Measurements from ENCODE around the gene WDFY2. TPM values are rescaled to one million over a fixed set of nuclear protein-coding genes. Genes with fewer than 3 reads are reported as not detected.
"Not testable (repeated sequence)": the region's sequence is repeated elsewhere in the genome, so short reads cannot be mapped to it uniquely, and the experiment has no call there.

Gene WDFY2
- total RNA-seq, 1 experiment from 2014 or later = 4.1 TPM

DNA sequence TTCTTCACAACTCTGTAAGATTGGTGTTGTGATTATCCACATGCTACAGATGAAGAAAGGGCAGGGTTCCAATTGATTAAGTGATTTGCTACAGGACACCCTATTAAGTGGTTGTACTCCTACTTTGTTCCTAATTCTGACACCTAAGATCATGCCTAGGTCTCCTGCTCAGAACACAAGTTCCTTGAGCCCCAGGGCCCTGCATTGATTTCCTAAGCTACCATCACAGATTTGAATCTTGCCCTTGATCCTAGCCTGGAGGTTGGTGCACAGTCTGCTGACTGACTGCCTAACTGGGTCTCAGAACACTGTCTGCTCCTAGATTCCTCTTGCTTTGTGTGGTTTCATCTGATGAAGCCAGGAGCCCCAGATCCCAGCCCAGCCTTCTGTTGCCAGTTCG is 19.6 kb upstream of the WDFY2 start:
- intact Hi-C loops (cut with micrococcal nuclease) = no loop called here
- H2AFZ ChIP-seq (ENCODE audit: low read length) = no peak overlapping the region
- no peaks in the 10 kb centered on the region for H3K79me2 ChIP-seq (ENCODE audit: low read length)
- no peak for TF ChIP-seq EZH2phosphoT487 (IDR thresholded peaks at IDR 0.05; ENCODE audit: borderline replicate concordance, low read length)
- no peak for TF ChIP-seq EZH2 (IDR thresholded peaks at IDR 0.05; ENCODE audit: low read length, unreplicated experiment)
- TF ChIP-seq, protein P1, sequence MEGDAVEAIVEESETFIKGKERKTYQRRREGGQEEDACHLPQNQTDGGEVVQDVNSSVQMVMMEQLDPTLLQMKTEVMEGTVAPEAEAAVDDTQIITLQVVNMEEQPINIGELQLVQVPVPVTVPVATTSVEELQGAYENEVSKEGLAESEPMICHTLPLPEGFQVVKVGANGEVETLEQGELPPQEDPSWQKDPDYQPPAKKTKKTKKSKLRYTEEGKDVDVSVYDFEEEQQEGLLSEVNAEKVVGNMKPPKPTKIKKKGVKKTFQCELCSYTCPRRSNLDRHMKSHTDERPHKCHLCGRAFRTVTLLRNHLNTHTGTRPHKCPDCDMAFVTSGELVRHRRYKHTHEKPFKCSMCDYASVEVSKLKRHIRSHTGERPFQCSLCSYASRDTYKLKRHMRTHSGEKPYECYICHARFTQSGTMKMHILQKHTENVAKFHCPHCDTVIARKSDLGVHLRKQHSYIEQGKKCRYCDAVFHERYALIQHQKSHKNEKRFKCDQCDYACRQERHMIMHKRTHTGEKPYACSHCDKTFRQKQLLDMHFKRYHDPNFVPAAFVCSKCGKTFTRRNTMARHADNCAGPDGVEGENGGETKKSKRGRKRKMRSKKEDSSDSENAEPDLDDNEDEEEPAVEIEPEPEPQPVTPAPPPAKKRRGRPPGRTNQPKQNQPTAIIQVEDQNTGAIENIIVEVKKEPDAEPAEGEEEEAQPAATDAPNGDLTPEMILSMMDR (conservative IDR thresholded peaks at IDR 0.05; ENCODE audit: low read depth, low read length) = no peak
- no peak overlapping the region for H3K9ac ChIP-seq (ENCODE audit: low read length)
- ATAC-seq = no peak
- no peak for DNase-seq
- no peak overlapping the region for H3K27ac ChIP-seq (ENCODE audit: low read length)
- CTCF ChIA-PET = no interaction called here
- no peaks in the 10 kb centered on the region for H3F3A ChIP-seq (ENCODE audit: low read length, unreplicated experiment)
- H3K4me3 ChIP-seq (ENCODE audit: low read length) = no peak overlapping the region
- H3K4me1 ChIP-seq (ENCODE audit: insufficient read depth, low read length) = no peaks in the 10 kb centered on the region
- no peaks in the 10 kb centered on the region for H3K9me3 ChIP-seq (ENCODE audit: low read length)
- no peaks in the 10 kb centered on the region for H3K9me2 ChIP-seq (replicated peaks; ENCODE audit: low read length)
- no TSS peak for BruUV-seq (replicated peaks)
- no peaks in the 10 kb centered on the region for H3K27me3 ChIP-seq (ENCODE audit: low read length)
- no peak overlapping the region for H3K4me2 ChIP-seq (ENCODE audit: low read length)
- no peaks in the 10 kb centered on the region for H4K20me1 ChIP-seq (ENCODE audit: low read length)
- no peaks in the 10 kb centered on the region for H3K36me3 ChIP-seq (ENCODE audit: low read depth, low read length)
- POLR2A ChIA-PET (ENCODE audit: unreplicated experiment) = no interaction called here

DNA sequence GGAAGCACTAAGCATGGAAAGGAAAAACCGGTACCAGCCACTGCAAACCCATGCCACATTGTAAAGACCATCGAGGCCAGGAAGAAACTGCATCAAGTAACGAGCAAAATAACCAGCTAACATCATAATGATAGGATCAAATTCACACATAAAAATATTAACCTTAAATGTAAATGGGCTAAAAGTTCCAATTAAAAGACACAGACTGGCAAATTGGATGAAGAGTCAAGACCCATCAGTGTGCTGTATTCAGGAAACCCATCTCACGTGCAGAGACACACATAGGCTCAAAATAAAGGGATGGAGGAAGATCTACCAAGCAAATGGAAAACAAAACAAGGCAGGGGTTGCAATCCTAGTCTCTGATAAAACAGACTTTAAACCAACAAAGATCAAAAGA is 15.3 kb upstream of the WDFY2 start:
- H3K27me3 ChIP-seq (ENCODE audit: low read length); ATAC-seq; H3K9me3 ChIP-seq (ENCODE audit: low read length); H3K4me3 ChIP-seq (ENCODE audit: low read length); H2AFZ ChIP-seq (ENCODE audit: low read length); H3F3A ChIP-seq (ENCODE audit: low read length, unreplicated experiment); H3K4me1 ChIP-seq (ENCODE audit: insufficient read depth, low read length); H3K79me2 ChIP-seq (ENCODE audit: low read length); H3K9ac ChIP-seq (ENCODE audit: low read length); intact Hi-C loops (cut with micrococcal nuclease); CTCF ChIA-PET; H3K27ac ChIP-seq (ENCODE audit: low read length); BruUV-seq (replicated peaks); H3K36me3 ChIP-seq (ENCODE audit: low read depth, low read length); H3K4me2 ChIP-seq (ENCODE audit: low read length); H3K9me2 ChIP-seq (replicated peaks; ENCODE audit: low read length); H4K20me1 ChIP-seq (ENCODE audit: low read length); DNase-seq; POLR2A ChIA-PET (ENCODE audit: unreplicated experiment): not testable (repeated sequence)

DNA sequence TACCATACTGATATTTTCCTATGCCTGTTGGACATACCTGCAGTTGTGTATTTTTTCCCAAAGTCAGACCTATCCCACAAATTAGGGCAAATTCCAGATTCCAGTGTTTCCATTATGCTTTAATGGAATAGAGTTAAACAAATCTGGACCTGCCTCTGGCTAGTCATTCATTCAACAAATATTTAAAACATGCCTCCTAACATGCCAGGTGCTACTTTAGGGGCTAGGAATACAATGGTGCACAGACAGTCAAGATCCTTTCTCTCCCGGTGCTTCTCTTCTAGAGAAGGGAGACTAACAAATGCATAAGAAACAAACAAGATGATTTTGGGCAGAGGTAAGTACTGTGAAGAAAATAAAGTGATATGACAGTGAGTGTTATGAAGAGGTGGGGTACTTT is 7.5 kb upstream of the WDFY2 start:
- TF ChIP-seq EZH2 (IDR thresholded peaks at IDR 0.05; ENCODE audit: low read length, unreplicated experiment) (no peak), EZH2phosphoT487 (IDR thresholded peaks at IDR 0.05; ENCODE audit: borderline replicate concordance, low read length) (no peak)
- TF ChIP-seq, protein P1 (conservative IDR thresholded peaks at IDR 0.05; ENCODE audit: low read depth, low read length) = no peak
- DNase-seq = no peak
- no peaks in the 10 kb centered on the region for H3K4me1 ChIP-seq (ENCODE audit: insufficient read depth, low read length)
- H3K79me2 ChIP-seq (ENCODE audit: low read length) = no peaks in the 10 kb centered on the region
- intact Hi-C loops (cut with micrococcal nuclease) = no loop called here
- no peak overlapping the region for H3K27ac ChIP-seq (ENCODE audit: low read length)
- BruUV-seq (replicated peaks) = no TSS peak
- no peak overlapping the region for H3K4me2 ChIP-seq (ENCODE audit: low read length)
- no peak overlapping the region for H2AFZ ChIP-seq (ENCODE audit: low read length)
- ChIA-PET CTCF (no interaction called here), POLR2A (ENCODE audit: unreplicated experiment) (no interaction called here)
- no peak overlapping the region for H3K4me3 ChIP-seq (ENCODE audit: low read length)
- no peaks in the 10 kb centered on the region for H3K9me3 ChIP-seq (ENCODE audit: low read length)
- no peak for ATAC-seq
- H3F3A ChIP-seq (ENCODE audit: low read length, unreplicated experiment) = no peaks in the 10 kb centered on the region
- no peak overlapping the region for H3K9ac ChIP-seq (ENCODE audit: low read length)
- no peaks in the 10 kb centered on the region for H3K9me2 ChIP-seq (replicated peaks; ENCODE audit: low read length)
- no peaks in the 10 kb centered on the region for H3K27me3 ChIP-seq (ENCODE audit: low read length)
- H3K36me3 ChIP-seq (ENCODE audit: low read depth, low read length) = no peaks in the 10 kb centered on the region
- H4K20me1 ChIP-seq (ENCODE audit: low read length) = no peaks in the 10 kb centered on the region

Data from PC-3 (cell line).